ENCODE data around the gene TRAF3.

The TRAF3 gene

GRCh38 chr14:102840115-102840514 is 62.9 kb downstream of the TRAF3 start:
- no peaks in the 10 kb centered on the region for H3K36me3 ChIP-seq (ENCODE audit: control insufficient read depth, insufficient read depth, low read length)
- no peak overlapping the region for H3K4me3 ChIP-seq (ENCODE audit: insufficient read depth, low read depth, low read length)
- 89 to 91% methylated on average over 2 to 3 of the region's 3 CpGs for WGBS, 2 experiments
- no peaks in the 10 kb centered on the region for H3K27me3 ChIP-seq (ENCODE audit: control insufficient read depth, insufficient read depth, low read length, poor library complexity, severe bottlenecking)
- peaks cover 8% of the 10 kb centered on the region for H3K4me1 ChIP-seq (ENCODE audit: control insufficient read depth, insufficient read depth, low read length)
- no peak overlapping the region for H3K27ac ChIP-seq (ENCODE audit: insufficient read depth, low read depth, low read length, poor library complexity, severe bottlenecking)
- H3K9me3 ChIP-seq (ENCODE audit: control insufficient read depth, low read length) = no peaks in the 10 kb centered on the region

- no peaks in the 10 kb centered on the region for H3K27me3 ChIP-seq (ENCODE audit: control insufficient read depth, insufficient read depth, low read length, poor library complexity, severe bottlenecking)
- H3K4me3 ChIP-seq (ENCODE audit: insufficient read depth, low read depth, low read length) = no peak overlapping the region
- H3K4me1 ChIP-seq (ENCODE audit: control insufficient read depth, insufficient read depth, low read length) = peaks cover 8% of the 10 kb centered on the region
- H3K27ac ChIP-seq (ENCODE audit: insufficient read depth, low read depth, low read length, poor library complexity, severe bottlenecking) = no peak overlapping the region
- no peaks in the 10 kb centered on the region for H3K9me3 ChIP-seq (ENCODE audit: control insufficient read depth, low read length)
- H3K36me3 ChIP-seq (ENCODE audit: control insufficient read depth, insufficient read depth, low read length) = no peaks in the 10 kb centered on the region
- 70 to 73% methylated on average over 8 of the region's 8 CpGs for WGBS, 2 experiments
Observed at GRCh38 chr14:102840771-102841528, 63.7 kb downstream of the TRAF3 start.

GRCh38 chr14:102848830-102849525 is 71.7 kb downstream of the TRAF3 start:
- Histone ChIP-seq H3K4me3 (ENCODE audit: insufficient read depth, low read depth, low read length) (no peak overlapping the region), H3K4me1 (ENCODE audit: control insufficient read depth, insufficient read depth, low read length) (no peaks in the 10 kb centered on the region), H3K27me3 (ENCODE audit: control insufficient read depth, insufficient read depth, low read length, poor library complexity, severe bottlenecking) (no peaks in the 10 kb centered on the region), H3K9me3 (ENCODE audit: control insufficient read depth, low read length) (no peaks in the 10 kb centered on the region), H3K27ac (ENCODE audit: insufficient read depth, low read depth, low read length, poor library complexity, severe bottlenecking) (no peak overlapping the region), H3K36me3 (ENCODE audit: control insufficient read depth, insufficient read depth, low read length) (no peaks in the 10 kb centered on the region)
- whole genome bisulfite sequencing, 2 experiments = 91% methylated on average over 11 to 12 of the region's 12 CpGs

GRCh38 chr14:102849526-102850379 is 72.5 kb downstream of the TRAF3 start:
- Histone ChIP-seq H3K27me3 (ENCODE audit: control insufficient read depth, insufficient read depth, low read length, poor library complexity, severe bottlenecking) (no peaks in the 10 kb centered on the region), H3K9me3 (ENCODE audit: control insufficient read depth, low read length) (no peaks in the 10 kb centered on the region), H3K36me3 (ENCODE audit: control insufficient read depth, insufficient read depth, low read length) (no peaks in the 10 kb centered on the region), H3K27ac (ENCODE audit: insufficient read depth, low read depth, low read length, poor library complexity, severe bottlenecking) (no peak overlapping the region), H3K4me3 (ENCODE audit: insufficient read depth, low read depth, low read length) (no peak overlapping the region), H3K4me1 (ENCODE audit: control insufficient read depth, insufficient read depth, low read length) (no peaks in the 10 kb centered on the region)
- 80 to 81% methylated on average over 6 of the region's 6 CpGs for WGBS, 2 experiments

- 95 to 96% methylated on average over 7 of the region's 7 CpGs for WGBS, 2 experiments
- H3K4me1 ChIP-seq (ENCODE audit: control insufficient read depth, insufficient read depth, low read length) = no peaks in the 10 kb centered on the region
Observed at GRCh38 chr14:102853648-102854047, 76.4 kb downstream of the TRAF3 start.

GRCh38 chr14:102854091-102854703 is 76.9 kb downstream of the TRAF3 start:
- Histone ChIP-seq H3K4me1 (ENCODE audit: control insufficient read depth, insufficient read depth, low read length) (no peaks in the 10 kb centered on the region), H3K4me3 (ENCODE audit: insufficient read depth, low read depth, low read length) (no peak overlapping the region), H3K9me3 (ENCODE audit: control insufficient read depth, low read length) (no peaks in the 10 kb centered on the region), H3K27me3 (ENCODE audit: control insufficient read depth, insufficient read depth, low read length, poor library complexity, severe bottlenecking) (no peaks in the 10 kb centered on the region), H3K36me3 (ENCODE audit: control insufficient read depth, insufficient read depth, low read length) (peaks cover 1% of the 10 kb centered on the region), H3K27ac (ENCODE audit: insufficient read depth, low read depth, low read length, poor library complexity, severe bottlenecking) (no peak overlapping the region)
- WGBS, 2 experiments = 95 to 96% methylated on average over 4 of the region's 4 CpGs

More at GRCh38 chr14:102853648-102854047, 76.4 kb downstream of the TRAF3 start:
- Histone ChIP-seq H3K9me3 (ENCODE audit: control insufficient read depth, low read length) (no peaks in the 10 kb centered on the region), H3K27ac (ENCODE audit: insufficient read depth, low read depth, low read length, poor library complexity, severe bottlenecking) (no peak overlapping the region), H3K4me3 (ENCODE audit: insufficient read depth, low read depth, low read length) (no peak overlapping the region), H3K27me3 (ENCODE audit: control insufficient read depth, insufficient read depth, low read length, poor library complexity, severe bottlenecking) (no peaks in the 10 kb centered on the region), H3K36me3 (ENCODE audit: control insufficient read depth, insufficient read depth, low read length) (no peaks in the 10 kb centered on the region)

GRCh38 chr14:102856179-102856578 is 78.9 kb downstream of the TRAF3 start:
- Histone ChIP-seq H3K36me3 (ENCODE audit: control insufficient read depth, insufficient read depth, low read length) (peaks cover 8% of the 10 kb centered on the region), H3K9me3 (ENCODE audit: control insufficient read depth, low read length) (peaks cover 2% of the 10 kb centered on the region), H3K4me1 (ENCODE audit: control insufficient read depth, insufficient read depth, low read length) (no peaks in the 10 kb centered on the region), H3K27ac (ENCODE audit: insufficient read depth, low read depth, low read length, poor library complexity, severe bottlenecking) (no peak overlapping the region), H3K4me3 (ENCODE audit: insufficient read depth, low read depth, low read length) (no peak overlapping the region), H3K27me3 (ENCODE audit: control insufficient read depth, insufficient read depth, low read length, poor library complexity, severe bottlenecking) (no peaks in the 10 kb centered on the region)
- WGBS, 2 experiments = 84 to 99% methylated on average over 2 of the region's 2 CpGs

GRCh38 chr14:102857444-102857843 is 80.2 kb downstream of the TRAF3 start:
- peaks cover 2% of the 10 kb centered on the region for H3K9me3 ChIP-seq (ENCODE audit: control insufficient read depth, low read length)
- H3K27me3 ChIP-seq (ENCODE audit: control insufficient read depth, insufficient read depth, low read length, poor library complexity, severe bottlenecking) = no peaks in the 10 kb centered on the region
- H3K4me3 ChIP-seq (ENCODE audit: insufficient read depth, low read depth, low read length) = no peak overlapping the region
- no peaks in the 10 kb centered on the region for H3K4me1 ChIP-seq (ENCODE audit: control insufficient read depth, insufficient read depth, low read length)
- H3K36me3 ChIP-seq (ENCODE audit: control insufficient read depth, insufficient read depth, low read length) = peaks cover 8% of the 10 kb centered on the region
- 84 to 91% methylated on average over 2 of the region's 2 CpGs for WGBS, 2 experiments
- H3K27ac ChIP-seq (ENCODE audit: insufficient read depth, low read depth, low read length, poor library complexity, severe bottlenecking) = no peak overlapping the region

- Histone ChIP-seq H3K36me3 (ENCODE audit: control insufficient read depth, insufficient read depth, low read length) (peaks cover 8% of the 10 kb centered on the region), H3K9me3 (ENCODE audit: control insufficient read depth, low read length) (peaks cover 2% of the 10 kb centered on the region), H3K27me3 (ENCODE audit: control insufficient read depth, insufficient read depth, low read length, poor library complexity, severe bottlenecking) (no peaks in the 10 kb centered on the region), H3K4me1 (ENCODE audit: control insufficient read depth, insufficient read depth, low read length) (no peaks in the 10 kb centered on the region), H3K27ac (ENCODE audit: insufficient read depth, low read depth, low read length, poor library complexity, severe bottlenecking) (no peak overlapping the region), H3K4me3 (ENCODE audit: insufficient read depth, low read depth, low read length) (no peak overlapping the region)
- 95% methylated on average over 1 of the region's 1 CpG for WGBS, 2 experiments
Observed at GRCh38 chr14:102859911-102860310, 82.7 kb downstream of the TRAF3 start.
